Panc1 (cell line): Measurements from ENCODE around the gene FOCAD.

Source experiments
- POLR2AphosphoS5 ChIP-seq: IDR thresholded peaks from 2 replicates; pipeline ENCODE4 v1.6.1; 2012; ENCODE audit warnings: mild to moderate bottlenecking, low read depth, low read length, moderate library complexity
- SIN3A ChIP-seq: IDR thresholded peaks from 2 replicates; pipeline ENCODE4 v1.6.1; 2012; ENCODE audit warnings: low read depth, mild to moderate bottlenecking, low read length, moderate library complexity, borderline replicate concordance; ENCODE audit not compliant: insufficient read depth
- TCF7L2 ChIP-seq: IDR thresholded peaks from 2 replicates; pipeline ENCODE4 v1.6.1; 2011; ENCODE audit warnings: mild to moderate bottlenecking, low read depth, low read length, inconsistent platforms
- TF ChIP-seq, protein P1 (sequence below): fragments of 450-650 bp; IDR thresholded peaks from 2 replicates; pipeline ENCODE4 v1.5.1; 2017; ENCODE audit warnings: mild to moderate bottlenecking
- TF ChIP-seq, protein P2 (sequence below), 2 experiments: IDR thresholded peaks; 2 replicates each; pipeline ENCODE4 v1.6.1; 2011 to 2012; ENCODE audit warnings: low read depth in 2 of 2, control low read depth in 1 of 2, low read length in 1 of 2, mild to moderate bottlenecking in 1 of 2, moderate library complexity in 1 of 2; ENCODE audit not compliant: insufficient read depth in 1 of 2

DNA sequence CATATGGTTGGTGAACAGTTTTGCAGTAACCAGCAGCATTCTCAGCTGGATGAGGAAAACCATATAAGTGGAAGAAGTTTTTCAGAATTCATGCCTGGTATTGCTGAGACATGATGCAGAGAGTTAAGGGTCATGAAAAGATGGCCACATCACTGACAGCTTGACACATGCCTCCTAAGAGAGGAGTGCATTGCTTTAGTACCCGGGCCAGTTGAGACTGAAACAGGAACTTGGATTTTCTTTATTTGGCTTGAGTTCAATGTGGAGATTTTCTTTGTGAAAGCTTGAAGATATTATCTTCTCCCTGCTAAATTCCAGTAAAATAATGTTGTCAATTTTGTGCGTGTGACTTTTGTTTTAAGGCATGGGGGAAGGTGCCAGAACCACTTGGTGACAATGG lies 311.6 kb downstream of the FOCAD start:
- TF ChIP-seq, protein P1, sequence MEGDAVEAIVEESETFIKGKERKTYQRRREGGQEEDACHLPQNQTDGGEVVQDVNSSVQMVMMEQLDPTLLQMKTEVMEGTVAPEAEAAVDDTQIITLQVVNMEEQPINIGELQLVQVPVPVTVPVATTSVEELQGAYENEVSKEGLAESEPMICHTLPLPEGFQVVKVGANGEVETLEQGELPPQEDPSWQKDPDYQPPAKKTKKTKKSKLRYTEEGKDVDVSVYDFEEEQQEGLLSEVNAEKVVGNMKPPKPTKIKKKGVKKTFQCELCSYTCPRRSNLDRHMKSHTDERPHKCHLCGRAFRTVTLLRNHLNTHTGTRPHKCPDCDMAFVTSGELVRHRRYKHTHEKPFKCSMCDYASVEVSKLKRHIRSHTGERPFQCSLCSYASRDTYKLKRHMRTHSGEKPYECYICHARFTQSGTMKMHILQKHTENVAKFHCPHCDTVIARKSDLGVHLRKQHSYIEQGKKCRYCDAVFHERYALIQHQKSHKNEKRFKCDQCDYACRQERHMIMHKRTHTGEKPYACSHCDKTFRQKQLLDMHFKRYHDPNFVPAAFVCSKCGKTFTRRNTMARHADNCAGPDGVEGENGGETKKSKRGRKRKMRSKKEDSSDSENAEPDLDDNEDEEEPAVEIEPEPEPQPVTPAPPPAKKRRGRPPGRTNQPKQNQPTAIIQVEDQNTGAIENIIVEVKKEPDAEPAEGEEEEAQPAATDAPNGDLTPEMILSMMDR: no peak
- no peak for TF ChIP-seq POLR2AphosphoS5
- no peak for TF ChIP-seq TCF7L2
- TF ChIP-seq SIN3A: no peak
- TF ChIP-seq, protein P2, sequence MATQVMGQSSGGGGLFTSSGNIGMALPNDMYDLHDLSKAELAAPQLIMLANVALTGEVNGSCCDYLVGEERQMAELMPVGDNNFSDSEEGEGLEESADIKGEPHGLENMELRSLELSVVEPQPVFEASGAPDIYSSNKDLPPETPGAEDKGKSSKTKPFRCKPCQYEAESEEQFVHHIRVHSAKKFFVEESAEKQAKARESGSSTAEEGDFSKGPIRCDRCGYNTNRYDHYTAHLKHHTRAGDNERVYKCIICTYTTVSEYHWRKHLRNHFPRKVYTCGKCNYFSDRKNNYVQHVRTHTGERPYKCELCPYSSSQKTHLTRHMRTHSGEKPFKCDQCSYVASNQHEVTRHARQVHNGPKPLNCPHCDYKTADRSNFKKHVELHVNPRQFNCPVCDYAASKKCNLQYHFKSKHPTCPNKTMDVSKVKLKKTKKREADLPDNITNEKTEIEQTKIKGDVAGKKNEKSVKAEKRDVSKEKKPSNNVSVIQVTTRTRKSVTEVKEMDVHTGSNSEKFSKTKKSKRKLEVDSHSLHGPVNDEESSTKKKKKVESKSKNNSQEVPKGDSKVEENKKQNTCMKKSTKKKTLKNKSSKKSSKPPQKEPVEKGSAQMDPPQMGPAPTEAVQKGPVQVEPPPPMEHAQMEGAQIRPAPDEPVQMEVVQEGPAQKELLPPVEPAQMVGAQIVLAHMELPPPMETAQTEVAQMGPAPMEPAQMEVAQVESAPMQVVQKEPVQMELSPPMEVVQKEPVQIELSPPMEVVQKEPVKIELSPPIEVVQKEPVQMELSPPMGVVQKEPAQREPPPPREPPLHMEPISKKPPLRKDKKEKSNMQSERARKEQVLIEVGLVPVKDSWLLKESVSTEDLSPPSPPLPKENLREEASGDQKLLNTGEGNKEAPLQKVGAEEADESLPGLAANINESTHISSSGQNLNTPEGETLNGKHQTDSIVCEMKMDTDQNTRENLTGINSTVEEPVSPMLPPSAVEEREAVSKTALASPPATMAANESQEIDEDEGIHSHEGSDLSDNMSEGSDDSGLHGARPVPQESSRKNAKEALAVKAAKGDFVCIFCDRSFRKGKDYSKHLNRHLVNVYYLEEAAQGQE (IDR thresholded peaks at IDR 0.05; ENCODE audit: insufficient read depth in 1 of 2, low read depth in 2 of 2, low read length in 1 of 2): no peak
